ENCODE data around the gene HECW1. TPM values are rescaled to one million over a fixed set of nuclear protein-coding genes. Genes with fewer than 3 reads are reported as not detected.

The HECW1 gene
- total and polyA plus RNA-seq, 2 donors (not counting 1 experiment from before 2014, with no cell fraction given), result not detected

DNA sequence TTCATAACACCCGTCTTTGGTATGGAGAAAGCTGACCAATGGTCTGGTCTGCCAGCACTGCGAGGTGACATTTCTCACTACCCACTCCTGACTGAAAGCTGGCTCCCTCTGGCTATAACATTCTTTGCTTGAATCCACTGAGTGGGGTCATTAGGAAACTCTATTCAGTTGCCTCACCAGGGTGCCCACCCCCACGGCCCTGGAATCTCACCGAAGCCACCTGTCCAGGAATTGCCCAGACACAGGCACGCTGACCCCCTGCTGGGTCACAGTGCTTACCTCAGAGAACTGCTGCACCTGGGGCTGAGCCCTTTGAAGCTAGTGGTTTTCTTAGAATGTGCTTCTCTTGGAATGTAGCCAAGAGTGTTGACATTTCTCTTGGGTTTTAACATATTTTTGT, 28.6 kb downstream of the HECW1 start:
- H3K4me3 Mint-ChIP-seq, result no peak overlapping the region
- no peaks in the 10 kb centered on the region for H3K4me1 Mint-ChIP-seq
- intact Hi-C loops (cut with micrococcal nuclease), result no loop called here
- H3K79me2 ChIP-seq (ENCODE audit: control insufficient read depth, insufficient read depth, low read length), result no peaks in the 10 kb centered on the region
- H3K27ac Mint-ChIP-seq, result no peak overlapping the region
- no peak overlapping the region for H3K9ac ChIP-seq (ENCODE audit: low read length)
- 93% methylated on average over 4 of the region's 5 CpGs for WGBS (ENCODE audit: insufficient coverage)
- no peak for DNase-seq
- POLR2A ChIA-PET, result no interaction called here
- no peaks in the 10 kb centered on the region for H3K36me3 ChIP-seq (replicated peaks in 1 of 2; ENCODE audit: control extremely low read depth in 1 of 2, control insufficient read depth in 1 of 2, extremely low read depth in 1 of 2, insufficient read depth in 2 of 2, low read length in 1 of 2)
- ATAC-seq (ENCODE audit: low read depth), result no peak
- peaks cover 0 to 3% (median 1%) of the 10 kb centered on the region in 4 experiments for H3K27me3 ChIP-seq (replicated peaks in 1 of 4; ENCODE audit: control extremely low read depth in 1 of 4, control insufficient read depth in 3 of 4, insufficient read depth in 4 of 4, low read length in 3 of 4)
- H3K4me3 ChIP-seq (ENCODE audit: control extremely low read depth in 1 of 5, extremely low read depth in 1 of 5, insufficient read depth in 1 of 5, low read depth in 2 of 5, low read length in 4 of 5), result no peak overlapping the region
- H3K4me1 ChIP-seq (ENCODE audit: control insufficient read depth in 2 of 2, insufficient read depth in 2 of 2, low read length in 2 of 2), result no peaks in the 10 kb centered on the region
- no peaks in the 10 kb centered on the region for H4K20me1 ChIP-seq (ENCODE audit: control insufficient read depth, insufficient read depth, low read length, poor library complexity, severe bottlenecking)
- peaks cover 28% of the 10 kb centered on the region for H3K27me3 Mint-ChIP-seq
- CTCF ChIA-PET, result no interaction called here
- no peak overlapping the region for H3K4me2 ChIP-seq (replicated peaks; ENCODE audit: low read depth, low read length, poor library complexity, severe bottlenecking)
- H2AFZ ChIP-seq (ENCODE audit: insufficient read depth, low read depth, low read length, poor library complexity, severe bottlenecking), result no peak overlapping the region
- no peaks in the 10 kb centered on the region for H3K9me3 Mint-ChIP-seq (ENCODE audit: insufficient read depth)
- no peak overlapping the region for H3K27ac ChIP-seq (ENCODE audit: low read length in 2 of 2)
- no peaks in the 10 kb centered on the region for H3K9me3 ChIP-seq (ENCODE audit: control extremely low read depth in 1 of 3, control insufficient read depth in 2 of 3, insufficient read depth in 1 of 3, low read length in 2 of 3)
- TF ChIP-seq, protein P1, sequence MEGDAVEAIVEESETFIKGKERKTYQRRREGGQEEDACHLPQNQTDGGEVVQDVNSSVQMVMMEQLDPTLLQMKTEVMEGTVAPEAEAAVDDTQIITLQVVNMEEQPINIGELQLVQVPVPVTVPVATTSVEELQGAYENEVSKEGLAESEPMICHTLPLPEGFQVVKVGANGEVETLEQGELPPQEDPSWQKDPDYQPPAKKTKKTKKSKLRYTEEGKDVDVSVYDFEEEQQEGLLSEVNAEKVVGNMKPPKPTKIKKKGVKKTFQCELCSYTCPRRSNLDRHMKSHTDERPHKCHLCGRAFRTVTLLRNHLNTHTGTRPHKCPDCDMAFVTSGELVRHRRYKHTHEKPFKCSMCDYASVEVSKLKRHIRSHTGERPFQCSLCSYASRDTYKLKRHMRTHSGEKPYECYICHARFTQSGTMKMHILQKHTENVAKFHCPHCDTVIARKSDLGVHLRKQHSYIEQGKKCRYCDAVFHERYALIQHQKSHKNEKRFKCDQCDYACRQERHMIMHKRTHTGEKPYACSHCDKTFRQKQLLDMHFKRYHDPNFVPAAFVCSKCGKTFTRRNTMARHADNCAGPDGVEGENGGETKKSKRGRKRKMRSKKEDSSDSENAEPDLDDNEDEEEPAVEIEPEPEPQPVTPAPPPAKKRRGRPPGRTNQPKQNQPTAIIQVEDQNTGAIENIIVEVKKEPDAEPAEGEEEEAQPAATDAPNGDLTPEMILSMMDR (IDR thresholded peaks at IDR 0.05), result no peak
- no peak for TF ChIP-seq EZH2 (IDR thresholded peaks at IDR 0.05; ENCODE audit: borderline replicate concordance, insufficient read depth, low read depth, low read length, poor library complexity, severe bottlenecking)

DNA sequence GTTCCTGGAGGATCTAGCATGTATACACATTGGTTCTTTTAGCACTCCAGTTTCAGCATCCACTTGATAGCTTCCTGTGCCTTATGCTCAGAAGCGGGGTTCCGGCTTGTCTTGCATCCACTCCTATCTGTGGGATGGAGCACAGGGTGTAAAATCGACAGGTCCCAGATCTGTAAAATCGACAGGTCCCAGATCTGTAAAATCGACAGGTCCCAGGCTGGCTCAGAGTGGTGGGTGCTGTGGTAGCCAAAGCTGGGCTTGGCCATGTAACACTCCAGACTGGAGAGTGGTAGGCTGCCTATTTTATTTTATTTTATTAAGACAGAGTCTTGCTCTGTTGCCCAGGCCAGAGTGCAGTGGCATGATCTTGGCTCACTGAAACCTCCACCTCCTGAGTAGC, 30.3 kb downstream of the HECW1 start:
- Mint-ChIP-seq H3K4me1 (no peaks in the 10 kb centered on the region), H3K9me3 (ENCODE audit: insufficient read depth) (no peaks in the 10 kb centered on the region), H3K27ac (no peak overlapping the region), H3K4me3 (no peak overlapping the region), H3K27me3 (peaks cover 26% of the 10 kb centered on the region)
- H3K36me3 ChIP-seq (replicated peaks in 1 of 2; ENCODE audit: control extremely low read depth in 1 of 2, control insufficient read depth in 1 of 2, extremely low read depth in 1 of 2, insufficient read depth in 2 of 2, low read length in 1 of 2), result no peaks in the 10 kb centered on the region
- no peaks in the 10 kb centered on the region for H3K79me2 ChIP-seq (ENCODE audit: control insufficient read depth, insufficient read depth, low read length)
- 92% methylated on average over 5 of the region's 5 CpGs for WGBS (ENCODE audit: insufficient coverage)
- ChIA-PET POLR2A (no interaction called here), CTCF (no interaction called here)
- ATAC-seq (ENCODE audit: low read depth) (no peak), DNase-seq (no peak)
- intact Hi-C loops (cut with micrococcal nuclease), result no loop called here
- no peak overlapping the region for H3K27ac ChIP-seq (ENCODE audit: low read length in 2 of 2)
- no peak overlapping the region for H3K4me3 ChIP-seq (ENCODE audit: control extremely low read depth in 1 of 5, extremely low read depth in 1 of 5, insufficient read depth in 1 of 5, low read depth in 2 of 5, low read length in 4 of 5)
- peaks cover 0 to 3% (median 1%) of the 10 kb centered on the region in 4 experiments for H3K27me3 ChIP-seq (replicated peaks in 1 of 4; ENCODE audit: control extremely low read depth in 1 of 4, control insufficient read depth in 3 of 4, insufficient read depth in 4 of 4, low read length in 3 of 4)
- TF ChIP-seq EZH2 (IDR thresholded peaks at IDR 0.05; ENCODE audit: borderline replicate concordance, insufficient read depth, low read depth, low read length, poor library complexity, severe bottlenecking), result no peak
- TF ChIP-seq, protein P1 (IDR thresholded peaks at IDR 0.05), result no peak
- H3K4me2 ChIP-seq (replicated peaks; ENCODE audit: low read depth, low read length, poor library complexity, severe bottlenecking), result no peak overlapping the region
- H3K9me3 ChIP-seq (ENCODE audit: control extremely low read depth in 1 of 3, control insufficient read depth in 2 of 3, insufficient read depth in 1 of 3, low read length in 2 of 3), result no peaks in the 10 kb centered on the region
- no peaks in the 10 kb centered on the region for H3K4me1 ChIP-seq (ENCODE audit: control insufficient read depth in 2 of 2, insufficient read depth in 2 of 2, low read length in 2 of 2)
- no peaks in the 10 kb centered on the region for H4K20me1 ChIP-seq (ENCODE audit: control insufficient read depth, insufficient read depth, low read length, poor library complexity, severe bottlenecking)
- H3K9ac ChIP-seq (ENCODE audit: low read length), result no peak overlapping the region
- no peak overlapping the region for H2AFZ ChIP-seq (ENCODE audit: insufficient read depth, low read depth, low read length, poor library complexity, severe bottlenecking)

Measured in B cell (primary cell).